Measurements from ENCODE around the gene GBX1. TPM values are rescaled to one million over a fixed set of nuclear protein-coding genes. Genes with fewer than 3 reads are reported as not detected.

Gene GBX1
- total RNA-seq, 1 donor from 2014 or later = not detected

DNA sequence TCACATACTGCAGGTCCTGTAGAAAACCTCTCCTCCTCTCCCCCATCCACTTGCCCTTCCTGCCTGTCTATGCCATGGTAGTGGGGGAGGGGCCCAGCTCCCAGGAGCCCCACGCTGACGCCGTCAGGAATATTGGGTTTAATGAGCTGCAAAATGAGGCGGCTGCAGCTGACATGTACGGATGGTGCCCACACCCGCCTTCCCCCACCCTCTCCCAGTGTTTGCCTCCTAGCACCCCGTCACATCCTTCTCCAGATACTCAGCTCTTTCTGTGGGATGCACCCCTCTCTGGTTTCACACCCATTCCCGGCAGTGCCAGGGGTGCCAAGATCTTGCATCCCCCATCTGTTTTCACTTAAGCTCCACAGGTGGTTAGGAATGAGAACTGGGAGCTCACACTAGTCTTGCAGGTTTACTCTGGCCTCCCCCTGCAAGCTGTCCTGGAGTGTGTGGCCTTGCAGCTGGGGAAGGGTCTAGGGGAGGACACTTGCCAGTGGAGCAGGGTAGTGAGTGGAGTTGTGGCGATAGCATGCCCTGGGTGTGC lies 26.1 kb downstream of the GBX1 start:
- DNase-seq (ENCODE audit: low read depth) = no peak

DNA sequence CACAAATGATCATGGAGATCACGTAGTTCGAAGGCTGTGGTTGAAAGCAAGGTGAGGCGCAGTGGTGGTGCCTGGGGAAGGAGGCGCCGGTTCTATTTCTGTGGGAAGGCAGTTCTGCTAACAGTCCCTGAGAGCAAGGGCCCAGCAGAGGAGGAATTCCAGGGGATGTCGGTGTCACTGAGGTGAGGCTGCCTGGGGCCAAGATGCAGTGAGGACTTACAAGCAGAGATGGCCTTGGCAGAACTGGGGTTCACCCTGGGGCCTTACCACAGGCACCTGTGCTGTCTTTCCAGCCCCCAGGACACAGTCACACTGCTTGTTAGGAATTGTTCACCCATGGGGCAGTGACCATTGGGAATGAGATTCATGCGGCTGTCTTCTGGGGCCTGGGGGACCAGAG lies 26.7 kb downstream of the GBX1 start:
- DNase-seq (ENCODE audit: low read depth) = no peak

DNA sequence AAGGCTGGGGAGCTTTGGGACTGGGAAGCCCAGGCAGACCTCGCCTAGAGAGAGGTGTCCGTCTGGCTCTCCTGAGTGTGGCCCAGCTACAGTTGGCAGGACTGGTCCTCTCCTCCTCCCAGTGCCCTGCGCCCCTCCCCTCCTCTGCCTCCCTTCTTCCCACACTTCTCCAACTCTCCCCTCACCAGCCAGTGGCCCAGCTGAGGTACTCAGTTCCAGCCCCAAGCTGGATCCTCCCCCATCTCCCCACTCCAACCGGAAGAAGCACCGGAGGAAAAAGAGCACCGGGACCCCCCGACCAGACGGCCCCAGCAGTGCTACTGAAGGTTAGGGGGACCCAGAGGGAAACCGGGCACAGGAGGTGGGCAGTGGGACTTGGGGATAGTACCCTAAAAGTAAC lies 27.7 kb downstream of the GBX1 start:
- no peak for DNase-seq (ENCODE audit: low read depth)

DNA sequence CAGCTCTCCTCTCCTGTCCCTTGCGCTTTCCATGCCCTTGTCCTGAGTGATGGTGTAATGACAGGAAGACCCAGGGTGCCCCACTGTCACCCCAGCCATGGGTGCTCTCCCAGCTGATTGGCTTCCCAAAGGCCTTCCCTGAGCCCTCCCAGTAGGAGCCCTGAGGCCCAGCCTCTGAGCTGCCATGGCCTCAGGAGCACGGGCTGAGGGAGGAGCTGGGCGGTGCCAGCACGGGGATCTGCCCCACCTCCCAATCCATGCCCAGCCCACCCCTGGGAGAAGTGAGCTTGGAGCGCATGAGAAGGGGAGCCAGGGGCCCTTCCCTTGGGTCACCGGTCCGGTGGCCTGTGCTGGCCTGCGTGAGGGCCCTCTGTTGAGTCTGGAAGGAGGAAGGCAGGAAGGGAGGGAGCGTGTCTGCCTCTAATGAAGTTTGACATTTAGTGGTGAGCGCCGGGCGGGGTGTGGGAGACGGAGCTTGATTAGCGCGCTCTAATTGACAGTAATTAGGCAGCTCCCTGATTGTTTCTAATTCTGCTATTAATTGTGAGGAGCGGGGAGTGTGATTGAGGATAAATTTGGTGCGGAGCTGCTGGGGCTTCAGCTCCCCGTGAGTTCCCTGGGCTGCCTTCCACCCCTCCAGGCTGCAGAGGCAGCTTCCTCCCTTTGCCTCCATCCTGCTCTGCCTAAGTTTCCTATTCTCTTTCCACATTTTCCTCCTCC lies 28.3 kb downstream of the GBX1 start:
- no peak for DNase-seq (ENCODE audit: low read depth)

DNA sequence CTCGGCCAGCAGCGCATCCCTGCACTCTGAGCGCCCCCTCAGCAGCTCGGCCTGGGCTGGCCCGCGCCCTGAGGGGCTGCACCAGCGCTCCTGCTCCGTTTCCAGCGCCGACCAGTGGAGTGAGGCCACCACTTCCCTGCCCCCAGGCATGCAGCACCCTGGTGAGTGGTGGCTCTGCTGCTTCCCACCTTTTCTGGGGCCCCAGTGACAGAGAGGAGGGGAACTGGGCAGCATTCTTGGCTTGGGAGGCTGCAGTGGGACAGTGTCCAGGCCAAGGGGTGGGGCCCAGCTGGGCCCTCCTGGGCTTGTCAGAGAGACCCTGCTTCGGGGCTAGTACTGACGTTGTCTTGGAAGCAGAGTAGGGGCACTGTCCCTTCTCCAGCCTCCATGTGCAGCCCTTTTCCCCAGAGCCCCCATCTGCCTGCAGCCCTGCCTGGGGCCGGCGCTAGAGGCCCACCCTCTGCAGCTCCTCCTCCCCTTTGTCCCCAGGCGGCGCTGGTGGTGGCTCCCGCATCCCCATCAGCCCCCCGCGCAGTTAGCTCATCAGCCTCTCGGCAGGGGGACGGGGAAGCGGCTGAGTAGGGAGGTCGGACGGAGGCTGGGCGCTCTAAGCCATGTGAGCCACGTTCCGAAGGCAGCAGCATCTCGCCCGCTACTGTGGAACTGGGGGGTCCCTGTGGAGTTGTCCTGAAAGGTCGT lies 29.2 kb downstream of the GBX1 start:
- no peak for DNase-seq (ENCODE audit: low read depth)

DNA sequence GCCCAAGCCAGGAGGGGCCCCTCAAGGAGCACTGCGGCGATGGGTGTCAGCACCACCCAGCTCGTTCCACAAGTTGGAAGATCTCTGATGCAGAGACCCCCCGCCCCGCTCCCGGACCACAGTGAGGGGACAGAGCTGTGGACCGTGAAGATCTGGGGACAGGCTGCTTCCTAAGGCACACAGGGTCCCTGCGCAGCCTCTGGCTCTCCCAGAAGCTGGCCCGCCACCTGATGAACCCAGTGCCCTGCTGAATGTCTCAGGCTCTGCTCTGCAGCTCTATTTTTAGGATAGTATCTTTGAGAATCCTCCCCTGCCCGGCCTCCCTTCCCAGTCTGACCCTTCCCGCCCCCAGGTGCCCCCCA lies 29.7 kb downstream of the GBX1 start:
- DNase-seq (ENCODE audit: low read depth) = no peak

DNA sequence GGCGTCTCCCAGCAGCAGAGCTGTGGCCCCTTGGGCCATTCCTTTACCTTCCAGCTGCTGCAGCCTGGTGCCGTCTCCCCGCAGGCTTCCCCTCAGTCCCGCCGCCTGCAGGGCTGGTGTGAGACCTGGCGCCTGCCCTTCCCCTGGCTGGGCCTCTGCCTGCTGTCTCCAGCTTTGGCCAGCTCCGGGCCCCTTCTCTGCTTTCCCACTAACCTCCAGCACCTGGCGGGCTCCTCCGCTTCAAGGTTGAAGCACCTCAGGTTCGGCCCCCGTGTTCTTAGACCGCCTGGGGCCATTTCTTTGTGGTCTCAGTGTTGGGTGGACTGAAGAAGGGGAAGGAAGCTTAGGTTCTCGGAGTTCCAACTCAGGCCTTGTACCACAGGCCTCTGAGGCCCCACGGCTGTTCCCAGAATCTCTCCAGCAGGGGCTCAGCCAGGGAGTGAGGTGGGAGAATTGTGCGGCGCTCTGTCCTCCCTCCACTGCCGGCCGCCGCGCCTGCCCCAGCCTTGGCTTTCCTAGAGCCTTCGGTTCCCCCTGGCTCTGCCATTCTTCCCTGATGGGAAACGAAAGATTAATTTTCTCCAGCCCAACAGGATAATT lies 30.3 kb downstream of the GBX1 start:
- no peak for DNase-seq (ENCODE audit: low read depth)

DNA sequence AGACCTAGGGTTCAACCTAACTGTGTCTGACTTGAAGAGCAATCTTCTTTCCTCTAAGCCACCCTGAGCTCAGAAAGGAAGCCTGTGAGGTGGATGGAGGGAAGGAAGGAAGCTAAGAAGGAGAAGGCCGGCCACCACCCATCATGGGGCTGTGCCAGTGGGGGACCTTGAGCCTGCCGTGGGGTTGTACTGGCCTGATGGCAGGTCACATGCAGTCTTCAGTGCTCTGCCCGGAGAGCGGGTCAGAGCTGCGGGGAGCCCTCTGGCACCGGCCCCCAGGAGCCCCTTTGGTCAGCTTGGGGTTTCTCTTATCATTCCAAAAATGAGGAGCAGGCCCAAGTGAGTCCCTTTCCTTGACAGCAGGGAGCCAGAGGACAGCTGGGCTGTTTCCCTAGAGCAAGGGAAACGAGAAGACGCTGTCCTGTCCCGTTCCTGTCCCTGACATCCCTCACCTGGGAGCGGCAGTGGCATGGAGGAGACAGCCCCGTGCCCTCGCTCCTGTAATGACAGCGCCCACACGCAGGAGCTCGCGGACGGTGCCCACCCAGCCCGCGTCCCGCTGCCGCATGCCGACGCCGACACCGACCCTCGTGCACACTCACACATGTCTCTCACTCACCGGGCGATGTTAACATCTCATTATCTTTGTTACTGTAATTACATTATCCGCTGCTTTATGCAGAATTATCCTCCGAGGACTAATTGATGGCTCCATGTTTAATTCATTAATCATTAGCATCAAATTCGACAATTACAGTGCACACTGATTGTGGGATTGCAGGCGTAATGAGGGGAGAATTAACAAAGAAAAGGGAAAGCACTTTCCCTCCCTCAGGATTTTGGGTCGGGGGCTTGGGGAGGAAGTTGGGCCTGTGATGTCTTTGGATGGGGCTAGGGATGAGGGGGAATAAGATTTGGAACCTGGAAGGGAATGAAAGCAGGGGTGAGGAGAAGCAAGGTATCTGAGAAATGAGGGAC lies 31.3 kb downstream of the GBX1 start:
- no peak for DNase-seq (ENCODE audit: low read depth)

DNA sequence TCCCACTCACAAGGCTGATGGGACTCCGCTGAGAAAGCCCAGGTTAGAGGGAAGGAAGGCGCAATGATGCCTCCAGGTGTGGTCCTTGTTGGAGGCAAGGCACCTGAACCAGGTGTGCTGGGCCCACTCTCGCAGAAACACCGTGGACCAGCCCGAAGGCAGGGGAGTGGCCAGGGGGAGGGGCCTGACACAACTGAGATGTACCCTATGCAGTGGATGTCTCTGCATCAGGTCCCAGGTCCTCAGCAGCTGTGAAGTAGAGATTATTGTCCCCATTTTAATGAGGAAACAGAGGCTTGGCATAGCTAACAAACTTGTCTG lies 32.0 kb downstream of the GBX1 start:
- no peak for DNase-seq (ENCODE audit: low read depth)

DNA sequence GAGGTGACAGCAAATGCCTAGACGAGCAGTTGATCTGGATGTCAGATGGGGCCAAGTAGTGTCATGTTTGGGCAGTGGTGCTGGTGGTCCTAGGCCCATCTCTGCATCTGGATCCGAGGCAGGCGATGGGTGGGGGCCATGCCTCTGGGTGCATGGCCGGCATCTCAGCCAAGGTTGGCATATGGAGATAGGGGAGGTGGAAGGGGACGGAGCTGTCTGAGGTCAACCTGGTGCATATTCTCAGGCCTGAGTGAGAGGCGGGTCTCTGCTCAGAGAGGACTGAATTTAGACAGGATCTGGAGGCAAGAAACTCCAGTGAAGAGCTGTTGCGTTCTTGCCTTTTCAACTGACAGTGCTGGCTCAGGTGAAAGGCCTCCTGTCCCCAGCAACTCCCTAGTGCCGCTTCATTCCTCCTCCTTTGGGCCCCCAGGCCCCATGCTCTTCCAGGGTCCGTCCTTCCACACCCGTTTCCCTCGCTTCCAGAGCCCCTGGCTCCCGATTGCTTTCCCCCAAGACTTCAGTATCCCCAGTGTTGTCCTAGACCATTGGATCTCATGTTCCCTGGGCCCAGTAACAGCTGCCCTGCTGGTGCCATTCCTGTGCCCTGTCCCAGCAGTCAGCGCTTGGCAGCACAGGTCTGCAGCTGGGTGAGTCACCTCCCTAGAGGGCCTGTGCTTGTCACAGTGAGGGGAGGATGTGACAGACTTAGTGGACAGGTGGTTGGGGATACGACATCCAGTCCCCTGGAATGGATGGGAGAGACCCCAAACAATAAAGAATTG lies 32.6 kb downstream of the GBX1 start:
- peak; percentile 49 for DNase-seq (ENCODE audit: low read depth)

DNA sequence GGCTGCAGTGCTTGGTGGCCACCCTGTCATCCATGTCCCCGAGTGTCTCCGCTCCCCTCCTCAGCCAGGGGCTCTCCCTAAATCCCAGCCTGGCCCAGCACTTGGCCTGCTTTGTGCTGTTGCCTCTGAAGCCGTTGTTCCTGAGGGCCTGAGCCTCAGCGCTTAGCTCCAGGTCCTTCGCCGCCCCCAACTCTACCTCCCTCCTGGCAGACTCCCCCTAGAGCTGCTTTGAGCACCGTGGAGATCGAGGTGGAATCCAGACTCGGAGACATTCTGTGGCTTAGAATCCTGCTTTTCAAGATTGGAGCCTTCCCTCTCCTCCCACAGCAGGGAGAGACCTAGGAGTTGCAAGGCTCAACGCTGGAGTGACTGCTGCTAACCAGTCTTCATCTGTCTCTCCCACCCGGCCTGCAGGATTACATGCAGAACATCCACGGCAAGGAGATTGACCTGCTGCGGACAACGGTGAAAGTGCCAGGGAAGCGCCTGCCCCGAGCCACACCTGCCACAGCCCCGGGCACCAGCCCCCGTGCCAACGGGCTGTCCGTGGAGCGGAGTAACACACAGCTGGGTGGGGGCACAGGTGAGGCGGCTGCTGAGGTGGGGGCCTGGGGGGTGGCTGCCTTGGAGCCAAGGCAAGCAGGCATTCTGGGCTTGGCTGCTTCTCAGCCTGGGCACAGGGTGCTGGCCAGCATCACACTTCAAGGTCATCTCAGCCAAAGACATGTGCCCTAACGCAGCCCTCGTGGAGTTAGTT lies 33.3 kb downstream of the GBX1 start:
- DNase-seq (ENCODE audit: low read depth) = no peak

DNA sequence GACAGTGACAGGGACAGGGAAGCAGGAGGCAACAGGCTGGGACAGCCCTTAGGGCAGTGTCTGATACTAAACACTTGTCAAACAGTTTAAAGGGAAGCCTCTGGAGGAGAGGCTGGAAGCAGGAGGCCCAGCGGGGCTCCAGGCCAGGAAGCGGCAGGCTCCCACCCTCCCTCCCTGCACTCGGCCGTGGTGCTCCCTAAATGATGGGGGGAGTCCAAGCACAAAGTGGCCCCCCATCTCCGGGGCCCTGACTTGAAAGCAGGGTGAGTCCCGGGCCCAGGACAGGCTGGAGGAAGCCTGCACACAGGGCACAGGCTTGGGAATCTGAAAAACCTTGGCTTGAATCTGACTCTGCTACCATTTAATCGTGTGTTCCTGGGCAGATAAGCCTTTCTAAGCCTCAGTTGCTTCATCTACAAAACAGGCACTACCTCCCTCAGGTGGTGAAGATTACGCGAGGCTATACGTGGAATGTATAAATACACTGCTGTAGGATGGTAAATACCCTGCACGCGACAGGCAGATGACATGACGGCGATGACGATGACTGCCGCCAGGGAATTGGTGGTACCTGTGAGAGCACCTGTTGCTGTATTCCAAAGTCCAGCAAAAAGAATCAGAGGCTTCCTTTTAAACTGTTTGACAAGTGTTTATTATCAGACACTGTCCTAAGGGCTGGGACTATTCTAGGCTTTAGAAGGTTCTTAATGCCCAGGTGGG lies 34.1 kb downstream of the GBX1 start:
- no peak for DNase-seq (ENCODE audit: low read depth)

DNA sequence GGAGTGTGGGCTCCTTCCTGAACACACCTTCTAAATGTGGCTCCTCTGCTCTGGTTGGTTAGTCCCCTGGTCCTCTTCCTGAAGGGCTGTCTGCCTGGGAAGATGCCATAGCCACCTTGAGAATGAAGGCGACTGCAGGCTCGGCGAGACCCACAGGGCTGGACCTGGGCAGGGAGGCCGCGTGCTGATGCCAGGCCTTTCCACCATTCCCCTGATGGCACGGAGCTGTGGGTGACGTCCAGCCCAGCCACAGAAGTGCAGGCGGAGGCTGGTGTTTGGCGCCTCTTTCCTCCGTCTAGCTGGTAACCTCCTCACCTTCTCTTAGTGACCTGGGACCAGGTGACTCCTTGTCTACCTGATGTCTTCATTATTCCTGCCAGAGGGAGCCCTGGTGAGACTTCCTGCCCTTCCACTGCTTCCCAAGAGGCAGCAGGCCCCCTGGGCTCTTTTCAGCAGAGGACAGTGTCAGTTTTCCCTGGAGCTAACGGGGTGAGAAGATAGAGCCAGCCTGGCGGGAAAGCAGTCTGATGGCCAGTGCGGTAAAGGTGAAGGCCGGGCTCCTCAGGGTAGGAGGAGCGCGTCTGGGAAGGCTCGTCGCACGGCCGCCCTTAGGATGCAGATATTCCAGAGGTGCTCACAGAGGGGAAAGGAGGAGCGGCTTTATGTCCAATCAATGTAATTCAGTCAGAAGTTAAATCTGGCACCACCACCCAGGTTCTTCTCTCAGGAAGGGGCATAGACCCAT lies 34.9 kb downstream of the GBX1 start:
- no peak for DNase-seq (ENCODE audit: low read depth)

DNA sequence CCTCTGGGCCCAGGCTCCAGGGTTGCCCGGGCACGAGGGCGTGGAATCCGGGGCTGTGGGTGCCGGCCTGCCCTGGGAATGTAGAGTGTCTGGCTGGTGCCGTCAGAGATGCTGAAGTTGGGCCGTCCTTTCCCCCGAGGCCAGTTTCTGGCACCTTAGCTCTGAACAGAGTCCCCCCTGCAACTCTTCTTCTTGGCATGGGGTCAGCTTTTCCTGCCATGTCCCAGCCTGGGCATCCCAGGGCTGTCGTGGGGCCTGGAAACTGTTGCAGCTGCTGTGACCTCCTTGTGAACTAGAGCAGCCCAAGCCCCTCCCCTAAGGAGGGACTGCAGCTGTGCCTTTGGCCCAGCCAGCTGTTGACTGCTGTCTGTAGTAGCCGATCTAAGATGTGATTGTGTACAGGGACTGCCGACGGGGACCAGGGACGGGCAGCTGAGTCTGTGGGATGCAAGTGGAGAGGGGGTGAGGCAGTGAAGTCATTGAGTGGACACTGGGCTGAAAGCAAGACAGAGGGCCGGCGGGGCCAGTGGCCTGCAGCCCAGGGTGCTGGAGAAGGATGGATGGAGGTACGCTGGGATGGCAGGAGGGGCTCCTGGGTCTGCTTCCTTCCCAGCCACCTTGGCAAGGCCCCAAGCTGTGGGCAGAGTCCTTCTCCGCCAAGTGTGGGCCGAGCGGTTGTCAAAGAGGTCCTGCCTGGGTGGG lies 35.8 kb downstream of the GBX1 start:
- DNase-seq (ENCODE audit: low read depth) = peak; percentile 82

DNA sequence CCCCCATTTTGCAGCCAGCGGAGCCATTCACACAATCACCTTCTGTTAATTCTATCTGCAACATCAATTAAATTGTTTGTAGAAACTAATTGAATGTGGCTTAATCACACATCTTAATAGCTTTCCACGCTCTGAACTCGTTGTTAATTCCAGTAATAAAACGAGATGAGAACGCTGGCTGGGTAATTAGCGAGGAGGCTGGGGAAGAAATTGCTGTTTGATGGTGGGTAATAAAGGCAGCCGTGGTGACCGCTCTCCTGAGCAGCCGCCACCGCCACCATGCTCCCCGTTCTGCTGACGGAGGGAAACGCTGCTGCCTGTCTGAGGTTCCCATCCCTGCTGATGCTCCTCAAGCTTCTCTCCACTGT lies 36.3 kb downstream of the GBX1 start:
- DNase-seq (ENCODE audit: low read depth) = no peak

DNA sequence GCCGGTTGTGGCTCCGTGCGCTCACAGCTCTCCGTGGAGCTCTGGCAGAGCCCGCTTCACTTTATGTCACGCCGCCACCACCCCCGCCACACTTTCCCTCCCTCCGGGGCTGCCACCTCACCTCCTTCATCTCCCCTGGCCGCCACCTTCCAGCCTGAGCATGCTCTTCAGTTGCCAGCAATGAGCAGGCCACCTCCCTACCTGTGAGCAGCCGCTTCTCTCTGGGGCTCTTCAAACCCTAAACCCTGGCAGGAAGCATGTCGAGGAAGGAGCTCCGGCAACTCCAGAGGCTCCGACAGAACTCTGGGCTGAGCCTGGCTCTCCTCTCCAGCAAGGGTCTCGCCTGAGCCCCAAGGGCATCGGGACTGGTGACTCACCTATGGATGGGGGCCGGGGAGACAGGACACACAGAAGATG lies 36.7 kb downstream of the GBX1 start:
- DNase-seq (ENCODE audit: low read depth) = no peak

DNA sequence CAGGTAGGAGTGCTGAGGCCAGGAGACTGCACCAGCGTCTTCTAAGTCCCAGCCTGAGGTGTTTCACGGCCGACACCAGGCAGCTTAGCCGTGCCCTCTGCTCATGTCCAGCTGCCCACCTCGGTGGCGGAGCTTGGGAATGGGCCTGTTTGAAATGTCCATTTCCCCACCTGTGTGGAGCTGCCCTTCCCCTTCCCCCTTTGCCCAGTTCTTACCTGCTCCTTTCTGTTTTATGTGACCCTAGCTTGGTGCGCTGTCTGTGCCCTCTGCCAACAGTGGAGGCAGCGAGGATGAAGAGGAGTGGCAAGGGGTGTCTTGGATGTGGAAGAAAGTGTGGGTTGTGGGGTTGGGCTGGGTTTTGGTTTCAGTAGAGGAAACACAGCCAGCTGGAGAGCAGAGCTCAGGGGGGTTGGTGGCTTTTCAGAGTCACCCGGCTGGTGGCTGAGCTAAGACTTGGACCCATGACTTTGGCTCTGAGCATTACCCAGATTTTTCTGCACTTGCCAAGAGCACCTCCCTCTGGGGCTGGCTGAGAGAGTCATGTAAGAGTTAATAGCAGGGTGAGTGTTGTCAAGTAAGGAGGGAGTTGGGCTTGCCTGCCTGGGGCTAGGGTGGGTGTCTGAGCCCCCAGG lies 37.4 kb downstream of the GBX1 start:
- DNase-seq (ENCODE audit: low read depth) = no peak
